Spleen (tissue), 11 donors: ENCODE data around the gene FSTL4. TPM values are rescaled to one million over a fixed set of nuclear protein-coding genes. Genes with fewer than 3 reads are reported as not detected.

Experiments
- DNase-seq: peaks from one replicate; pipeline ENCODE4 v3.0.0-alpha.2; 2020
- H3K27ac ChIP-seq, 8 donors: fragments of 200-600 bp; sonication (generic) in 7 of 8; 1 replicate in 4 of 8; 2 replicates in 4 of 8; pipeline versions ENCODE4 v1.5.0 to v1.8.0; 2016 to 2021; ENCODE audit warnings: inconsistent platforms in 4 of 8, mild to moderate bottlenecking in 4 of 8, moderate library complexity in 1 of 8
- H3K27me3 ChIP-seq, 7 donors: fragments of 200-600 bp; sonication (generic) in 6 of 7; replicated peaks in 1 of 7; 1 replicate in 4 of 7; 2 replicates in 3 of 7; pipeline versions ENCODE4 v1.5.0 to v1.8.0; 2016 to 2021; ENCODE audit warnings: inconsistent platforms in 3 of 7, mild to moderate bottlenecking in 1 of 7
- H3K36me3 ChIP-seq, 6 donors: fragments of 200-600 bp; sonication (generic) in 5 of 6; 1 replicate in 4 of 6; 2 replicates in 2 of 6; pipeline versions ENCODE4 v1.5.0 to v1.8.0; 2016 to 2021; ENCODE audit warnings: inconsistent platforms in 2 of 6
- H3K4me1 ChIP-seq, 6 donors: fragments of 200-600 bp; sonication (generic) in 5 of 6; 1 replicate in 3 of 6; 2 replicates in 3 of 6; pipeline versions ENCODE4 v1.5.0 to v1.8.0; 2016 to 2021; ENCODE audit warnings: inconsistent platforms in 3 of 6
- H3K4me3 ChIP-seq, 8 donors: fragments of 200-600 bp; sonication (generic) in 7 of 8; 1 replicate in 4 of 8; 2 replicates in 4 of 8; pipeline versions ENCODE4 v1.5.0 to v1.8.0; 2016 to 2021; ENCODE audit warnings: inconsistent platforms in 4 of 8, mild to moderate bottlenecking in 4 of 8, moderate library complexity in 2 of 8
- H3K9me3 ChIP-seq, 8 donors: fragments of 200-600 bp; sonication (generic) in 7 of 8; 1 replicate in 4 of 8; 2 replicates in 4 of 8; pipeline versions ENCODE4 v1.5.0 to v1.8.0; 2016 to 2021; ENCODE audit warnings: inconsistent platforms in 4 of 8
- POLR2A ChIP-seq, 3 donors: fragments of 450-650 bp; IDR thresholded peaks; one replicate each; pipeline ENCODE4 v1.5.1; 2017; ENCODE audit warnings: antibody characterized with exemption in 3 of 3, mild to moderate bottlenecking in 1 of 3
- POLR2AphosphoS5 ChIP-seq, 3 donors: sonication (generic); formaldehyde crosslinking; IDR thresholded peaks; one replicate each; pipeline ENCODE4 v1.5.1; 2017; ENCODE audit warnings: antibody characterized with exemption in 3 of 3
- WGBS, 5 donors: extraction: QIAGEN DNeasy Blood & Tissue Kit in 3 of 5; methylation state at CpG; one replicate each; pipeline versions ENCODE4 v1.1.5 to v1.1.7; 2013 to 2018; 5-methylcytosine and 5-hydroxymethylcytosine counted together
- intact Hi-C: fragments of 100-400 bp; cut with DNase I; formaldehyde crosslinking; loops from one replicate; pipeline ENCODE4 v1.15.0; 2023; ENCODE audit warnings: low total_unique reads
- microRNA-seq, 3 donors: library from miRNA; unstranded; fragments of <30 nt; microRNA quantifications; one replicate each; pipeline versions ENCODE4 to v1.1.0, GENCODE V29; 2019 to 2020
- polyA plus RNA-seq, 3 donors: library from polyadenylated mRNA; stranded (reverse); fragments of 200-250 nt; gene quantifications; one replicate each; pipeline ENCODE4 v1.2.1, GENCODE V29; 2013
- small RNA-seq, 4 donors: library from RNA; depleted of rRNA; stranded (forward); fragments of <200 nt; gene quantifications; one replicate each; pipeline ENCODE3, GENCODE V24; 2016
- total RNA-seq, 7 donors: library from RNA; depleted of rRNA in 3 of 7; stranded (reverse); fragments of >200 nt in 3 of 7; fragmentation: NEBNext Ultra II Directional in 4 of 7; extraction: Animal tissue kit (Norgen Biotek cat#: 25700) in 4 of 7; gene quantifications; one replicate each; pipeline versions ENCODE4 v1.1.0 to v1.2.1, GENCODE V29; 2016 to 2021
- TF ChIP-seq, protein P1 (sequence below), 11 experiments: fragments of 200-600 bp in 7 of 11; fragments of 450-650 bp in 4 of 11; sonication (generic) in 4 of 11; IDR thresholded peaks in 8 of 11; conservative IDR thresholded peaks in 3 of 11; 1 replicate in 7 of 11; 2 replicates in 4 of 11; pipeline versions ENCODE4 v1.4.0 to v1.8.0; 2016 to 2021; ENCODE audit warnings: antibody characterized with exemption in 11 of 11, inconsistent platforms in 4 of 11, mild to moderate bottlenecking in 1 of 11
- donor health status: healthy with polysubstance abuse.
- donor health status: DM: no; HTN: no; CAD: no; lungs with moderate emphysema.
- donor health status: DM: no; HTN: no; CAD: no.
- donor health status: Bipolar disorder and iron deficiency.
- donor health status: healthy.
- donor health status: DM: no; HTN: no; CAD: no.
- donor health status: DM: yes; HTN: yes; CAD: no.

Gene FSTL4
- total and polyA plus RNA-seq, 10 donors = under 0.01 to 1.0 (median 0.37) TPM; not detected in 4

DNA sequence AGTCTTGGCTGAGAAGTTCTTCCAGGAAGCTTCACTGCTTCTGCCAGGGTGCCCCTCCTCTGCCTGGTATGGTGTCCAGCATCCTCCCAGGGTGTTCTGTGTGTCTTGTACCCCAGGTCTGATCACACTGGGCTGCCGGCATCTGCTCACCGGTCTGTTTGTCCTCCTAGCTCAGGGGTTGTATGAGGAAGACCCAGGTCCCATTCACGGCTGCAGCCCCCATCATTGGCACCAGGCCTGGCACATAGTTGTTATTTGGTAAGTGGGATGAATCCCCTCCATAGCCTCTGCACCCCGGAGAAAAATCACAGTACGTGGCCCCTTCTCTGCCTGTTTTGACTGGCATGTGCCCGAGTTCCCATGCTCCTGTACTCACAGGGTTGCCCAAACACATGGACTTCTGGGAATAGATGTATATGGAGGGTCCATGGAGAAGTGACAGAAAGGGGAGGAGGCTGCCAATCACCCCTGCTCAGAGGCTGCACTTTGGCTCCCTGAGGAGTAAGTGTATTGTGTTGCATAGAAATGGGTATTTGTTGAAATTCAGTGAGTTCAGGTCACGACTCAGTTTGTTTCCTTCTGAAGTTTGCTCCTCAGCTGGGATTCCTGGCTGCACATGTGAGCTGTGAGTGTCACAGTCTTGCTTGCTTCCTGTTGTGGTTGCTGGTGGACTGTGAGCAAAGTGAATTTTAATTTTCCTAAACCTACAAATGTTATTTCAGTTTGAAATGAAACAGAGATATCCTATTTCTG is 464.4 kb downstream of the FSTL4 start:
- no peak overlapping the region for H3K4me3 ChIP-seq
- no peak for DNase-seq
- no peaks in the 10 kb centered on the region for H3K4me1 ChIP-seq
- no peak overlapping the region for H3K27ac ChIP-seq
- TF ChIP-seq POLR2A (IDR thresholded peaks at IDR 0.05) (no peak), POLR2AphosphoS5 (IDR thresholded peaks at IDR 0.05) (no peak)
- TF ChIP-seq, protein P1, sequence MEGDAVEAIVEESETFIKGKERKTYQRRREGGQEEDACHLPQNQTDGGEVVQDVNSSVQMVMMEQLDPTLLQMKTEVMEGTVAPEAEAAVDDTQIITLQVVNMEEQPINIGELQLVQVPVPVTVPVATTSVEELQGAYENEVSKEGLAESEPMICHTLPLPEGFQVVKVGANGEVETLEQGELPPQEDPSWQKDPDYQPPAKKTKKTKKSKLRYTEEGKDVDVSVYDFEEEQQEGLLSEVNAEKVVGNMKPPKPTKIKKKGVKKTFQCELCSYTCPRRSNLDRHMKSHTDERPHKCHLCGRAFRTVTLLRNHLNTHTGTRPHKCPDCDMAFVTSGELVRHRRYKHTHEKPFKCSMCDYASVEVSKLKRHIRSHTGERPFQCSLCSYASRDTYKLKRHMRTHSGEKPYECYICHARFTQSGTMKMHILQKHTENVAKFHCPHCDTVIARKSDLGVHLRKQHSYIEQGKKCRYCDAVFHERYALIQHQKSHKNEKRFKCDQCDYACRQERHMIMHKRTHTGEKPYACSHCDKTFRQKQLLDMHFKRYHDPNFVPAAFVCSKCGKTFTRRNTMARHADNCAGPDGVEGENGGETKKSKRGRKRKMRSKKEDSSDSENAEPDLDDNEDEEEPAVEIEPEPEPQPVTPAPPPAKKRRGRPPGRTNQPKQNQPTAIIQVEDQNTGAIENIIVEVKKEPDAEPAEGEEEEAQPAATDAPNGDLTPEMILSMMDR (IDR thresholded peaks at IDR 0.05 in 8 of 11, conservative IDR thresholded peaks at IDR 0.05 in 3 of 11) = no peak
- intact Hi-C loops = no loop called here
- H3K9me3 ChIP-seq = peaks cover 0 to 9% (median 0%) of the 10 kb centered on the region in 8 donors
- H3K36me3 ChIP-seq = no peaks in the 10 kb centered on the region
- WGBS, 5 donors = 83 to 89% (median 83%) methylated on average over 7 of the region's 7 CpGs
- H3K27me3 ChIP-seq = no peaks in the 10 kb centered on the region

DNA sequence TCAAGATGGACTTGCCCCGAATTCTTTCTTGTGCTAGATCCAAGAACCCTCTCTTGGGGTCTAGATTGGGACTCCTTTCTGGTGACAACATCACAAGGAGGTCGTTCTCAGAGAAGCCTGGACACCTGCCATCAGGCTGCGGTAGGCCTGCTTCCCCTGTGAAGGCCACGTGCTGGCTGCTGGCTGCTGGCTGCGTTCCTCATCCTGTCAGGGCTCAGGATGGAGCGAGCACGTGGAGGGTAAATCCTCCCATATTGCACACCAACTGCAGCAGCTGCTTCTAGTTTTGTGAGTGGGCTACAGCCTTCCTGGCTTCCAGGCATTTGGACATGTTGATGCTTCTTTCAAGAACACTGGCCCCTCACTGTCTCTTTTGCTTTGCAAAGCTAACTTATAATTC is 464.9 kb downstream of the FSTL4 start:
- H3K27me3 ChIP-seq = no peaks in the 10 kb centered on the region
- intact Hi-C loops = no loop called here
- H3K4me3 ChIP-seq = no peak overlapping the region
- 17 to 26% (median 18%) methylated on average over 5 to 7 of the region's 7 CpGs for WGBS, 5 donors
- H3K27ac ChIP-seq = no peak overlapping the region
- no peak for DNase-seq
- peaks cover 0 to 9% (median 0%) of the 10 kb centered on the region in 8 donors for H3K9me3 ChIP-seq
- H3K4me1 ChIP-seq = no peaks in the 10 kb centered on the region
- no peak for TF ChIP-seq POLR2A (IDR thresholded peaks at IDR 0.05)
- TF ChIP-seq, protein P1 (IDR thresholded peaks at IDR 0.05 in 8 of 11, conservative IDR thresholded peaks at IDR 0.05 in 3 of 11) = no peak
- no peak for TF ChIP-seq POLR2AphosphoS5 (IDR thresholded peaks at IDR 0.05)
- no peaks in the 10 kb centered on the region for H3K36me3 ChIP-seq

Small RNA genes within 50 kb of the gene (microRNA-seq; reads per million reads assigned to microRNA genes)
- 0 reads per million in 3 donors for gene MIR1289-2

Small RNA genes within 50 kb of the gene (small RNA-seq; reads per million reads assigned to genes)
- gene MIR1289-2 = 0 reads per million in 4 donors
